Uterus (tissue), 4 donors: ENCODE measurements around the gene IRS2. TPM values are rescaled to one million over a fixed set of nuclear protein-coding genes. Genes with fewer than 3 reads are reported as not detected.

Experiments
- DNase-seq, 2 donors: peaks; one replicate each; pipeline ENCODE4 v3.0.0-alpha.2; 2019 to 2020
- H3K27ac ChIP-seq, 2 donors: fragments of 200-600 bp; sonication (generic); 1 replicate in 1 of 2; 2 replicates in 1 of 2; pipeline ENCODE4 v1.5.1; 2016 to 2018
- H3K27me3 ChIP-seq, 2 donors: fragments of 200-600 bp; sonication (generic); one replicate each; pipeline ENCODE4 v1.5.1; 2018 to 2019; ENCODE audit warnings: control low read depth in 1 of 2
- H3K36me3 ChIP-seq, 2 donors: fragments of 200-600 bp; sonication (generic); one replicate each; pipeline ENCODE4 v1.5.1; 2019; ENCODE audit warnings: control low read depth in 1 of 2
- H3K4me1 ChIP-seq, 2 donors: fragments of 200-600 bp; sonication (generic); one replicate each; pipeline ENCODE4 v1.5.1; 2018 to 2019; ENCODE audit warnings: control low read depth in 1 of 2
- H3K4me3 ChIP-seq, 2 donors: fragments of 200-600 bp; sonication (generic); 1 replicate in 1 of 2; 2 replicates in 1 of 2; pipeline ENCODE4 v1.5.1; 2018 to 2019; ENCODE audit warnings: mild to moderate bottlenecking in 1 of 2
- H3K9me3 ChIP-seq, 2 donors: fragments of 200-600 bp; sonication (generic); one replicate each; pipeline ENCODE4 v1.5.1; 2019; ENCODE audit warnings: control low read depth in 1 of 2
- POLR2A ChIP-seq, 2 donors: fragments of 450-650 bp; IDR thresholded peaks; one replicate each; pipeline ENCODE4 v1.6.1; 2016; ENCODE audit warnings: antibody characterized with exemption in 2 of 2, mild to moderate bottlenecking in 1 of 2, moderate library complexity in 1 of 2
- intact Hi-C: fragments of 100-400 bp; cut with DNase I; formaldehyde crosslinking; loops from one replicate; pipeline ENCODE4 v1.15.1; 2023; ENCODE audit warnings: low total_unique reads
- total RNA-seq, 4 donors: library from RNA; depleted of rRNA in 3 of 4; stranded (reverse); fragments of >200 nt in 3 of 4; gene quantifications; one replicate each; pipeline versions ENCODE4 v1.1.0 to v1.2.4, GENCODE V29; 2014 to 2023
- TF ChIP-seq, protein P1 (sequence below), 4 experiments: fragments of 200-600 bp in 2 of 4; fragments of 450-650 bp in 2 of 4; sonication (generic) in 2 of 4; IDR thresholded peaks; one replicate each; pipeline ENCODE4 v1.5.1; 2016 to 2019; ENCODE audit warnings: antibody characterized with exemption in 4 of 4, mild to moderate bottlenecking in 2 of 4, moderate library complexity in 1 of 4
- donor health status: DM: yes; HTN: yes; CAD: no.

IRS2 gene
- total RNA-seq, 4 donors from 2014 or later = 6.5 to 20.3 (median 11.7) TPM

GRCh38 chr13:109769275-109769674 lies 17.1 kb downstream of the IRS2 start:
- no peak overlapping the region for H3K4me3 ChIP-seq
- TF ChIP-seq, protein P1, sequence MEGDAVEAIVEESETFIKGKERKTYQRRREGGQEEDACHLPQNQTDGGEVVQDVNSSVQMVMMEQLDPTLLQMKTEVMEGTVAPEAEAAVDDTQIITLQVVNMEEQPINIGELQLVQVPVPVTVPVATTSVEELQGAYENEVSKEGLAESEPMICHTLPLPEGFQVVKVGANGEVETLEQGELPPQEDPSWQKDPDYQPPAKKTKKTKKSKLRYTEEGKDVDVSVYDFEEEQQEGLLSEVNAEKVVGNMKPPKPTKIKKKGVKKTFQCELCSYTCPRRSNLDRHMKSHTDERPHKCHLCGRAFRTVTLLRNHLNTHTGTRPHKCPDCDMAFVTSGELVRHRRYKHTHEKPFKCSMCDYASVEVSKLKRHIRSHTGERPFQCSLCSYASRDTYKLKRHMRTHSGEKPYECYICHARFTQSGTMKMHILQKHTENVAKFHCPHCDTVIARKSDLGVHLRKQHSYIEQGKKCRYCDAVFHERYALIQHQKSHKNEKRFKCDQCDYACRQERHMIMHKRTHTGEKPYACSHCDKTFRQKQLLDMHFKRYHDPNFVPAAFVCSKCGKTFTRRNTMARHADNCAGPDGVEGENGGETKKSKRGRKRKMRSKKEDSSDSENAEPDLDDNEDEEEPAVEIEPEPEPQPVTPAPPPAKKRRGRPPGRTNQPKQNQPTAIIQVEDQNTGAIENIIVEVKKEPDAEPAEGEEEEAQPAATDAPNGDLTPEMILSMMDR (IDR thresholded peaks at IDR 0.05) = no peak
- no peak for TF ChIP-seq POLR2A (IDR thresholded peaks at IDR 0.05)
- no peak overlapping the region for H3K27ac ChIP-seq
- intact Hi-C loops = no loop called here
- no peak for DNase-seq
- no peaks in the 10 kb centered on the region for H3K36me3 ChIP-seq
- H3K27me3 ChIP-seq = no peaks in the 10 kb centered on the region
- H3K4me1 ChIP-seq = peaks cover 0 to 7% of the 10 kb centered on the region in 2 donors
- no peaks in the 10 kb centered on the region for H3K9me3 ChIP-seq

- no peaks in the 10 kb centered on the region for H3K27me3 ChIP-seq
- H3K4me1 ChIP-seq = peaks cover 0 to 7% of the 10 kb centered on the region in 2 donors
- no peaks in the 10 kb centered on the region for H3K9me3 ChIP-seq
- DNase-seq = no peak
- no peaks in the 10 kb centered on the region for H3K36me3 ChIP-seq
- no peak for TF ChIP-seq POLR2A (IDR thresholded peaks at IDR 0.05)
- TF ChIP-seq, protein P1 (IDR thresholded peaks at IDR 0.05) = no peak
- no peak overlapping the region for H3K4me3 ChIP-seq
- no peak overlapping the region for H3K27ac ChIP-seq
- intact Hi-C loops = no loop called here
These were observed 17.8 kb downstream of the IRS2 start for GRCh38 chr13:109768616-109769015.

DNA sequence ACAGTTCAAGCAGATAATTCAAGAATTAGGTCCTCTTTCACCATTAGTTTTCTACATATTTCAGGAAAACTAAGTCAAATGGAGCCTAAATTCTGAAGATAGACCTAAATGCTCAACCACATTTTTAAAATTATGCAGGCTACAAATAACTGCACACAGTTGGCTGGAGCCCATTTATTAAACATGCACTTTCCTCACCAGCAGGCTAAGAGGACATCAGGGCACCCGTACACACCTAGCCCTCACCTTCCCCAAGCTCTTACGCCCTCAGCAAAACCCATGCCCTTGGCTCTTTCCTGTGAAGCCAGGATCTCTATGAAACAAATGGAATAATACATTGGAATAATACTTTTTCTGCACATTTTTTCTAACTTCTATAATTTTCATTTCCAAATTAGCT lies 18.2 kb downstream of the IRS2 start:
- Histone ChIP-seq H3K4me1 (peaks cover 0 to 7% of the 10 kb centered on the region in 2 donors), H3K4me3 (no peak overlapping the region), H3K27ac (no peak overlapping the region), H3K27me3 (no peaks in the 10 kb centered on the region), H3K9me3 (no peaks in the 10 kb centered on the region), H3K36me3 (no peaks in the 10 kb centered on the region)
- no peak for DNase-seq
- no peak for TF ChIP-seq POLR2A (IDR thresholded peaks at IDR 0.05)
- TF ChIP-seq, protein P1 (IDR thresholded peaks at IDR 0.05) = no peak
- intact Hi-C loops = no loop called here

DNA sequence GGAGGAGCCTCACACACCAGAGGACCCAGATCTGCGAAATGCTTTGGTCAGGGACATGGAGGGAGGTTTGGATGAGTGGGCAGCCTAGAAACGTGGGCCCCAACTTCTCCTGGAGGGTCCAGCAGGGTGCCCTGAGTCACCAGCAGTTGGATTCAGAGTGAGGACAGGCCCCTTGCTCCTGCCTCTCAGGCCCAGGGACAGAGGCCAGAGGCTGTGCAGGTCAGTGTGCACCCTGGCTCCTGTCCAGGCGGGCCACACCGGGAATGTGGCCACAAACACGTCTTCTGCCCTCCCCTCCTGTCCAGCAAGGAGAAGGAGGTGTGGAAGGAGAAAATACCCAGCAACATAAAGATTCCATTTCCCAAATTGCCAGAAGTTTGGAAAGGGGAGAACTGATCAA lies 19.4 kb downstream of the IRS2 start:
- no peaks in the 10 kb centered on the region for H3K9me3 ChIP-seq
- H3K36me3 ChIP-seq = no peaks in the 10 kb centered on the region
- H3K27me3 ChIP-seq = no peaks in the 10 kb centered on the region
- H3K4me1 ChIP-seq = peaks cover 0 to 7% of the 10 kb centered on the region in 2 donors
- H3K4me3 ChIP-seq = no peak overlapping the region
- no peak for TF ChIP-seq POLR2A (IDR thresholded peaks at IDR 0.05)
- TF ChIP-seq, protein P1 (IDR thresholded peaks at IDR 0.05) = no peak
- intact Hi-C loops = no loop called here
- no peak overlapping the region for H3K27ac ChIP-seq
- DNase-seq = no peak

DNA sequence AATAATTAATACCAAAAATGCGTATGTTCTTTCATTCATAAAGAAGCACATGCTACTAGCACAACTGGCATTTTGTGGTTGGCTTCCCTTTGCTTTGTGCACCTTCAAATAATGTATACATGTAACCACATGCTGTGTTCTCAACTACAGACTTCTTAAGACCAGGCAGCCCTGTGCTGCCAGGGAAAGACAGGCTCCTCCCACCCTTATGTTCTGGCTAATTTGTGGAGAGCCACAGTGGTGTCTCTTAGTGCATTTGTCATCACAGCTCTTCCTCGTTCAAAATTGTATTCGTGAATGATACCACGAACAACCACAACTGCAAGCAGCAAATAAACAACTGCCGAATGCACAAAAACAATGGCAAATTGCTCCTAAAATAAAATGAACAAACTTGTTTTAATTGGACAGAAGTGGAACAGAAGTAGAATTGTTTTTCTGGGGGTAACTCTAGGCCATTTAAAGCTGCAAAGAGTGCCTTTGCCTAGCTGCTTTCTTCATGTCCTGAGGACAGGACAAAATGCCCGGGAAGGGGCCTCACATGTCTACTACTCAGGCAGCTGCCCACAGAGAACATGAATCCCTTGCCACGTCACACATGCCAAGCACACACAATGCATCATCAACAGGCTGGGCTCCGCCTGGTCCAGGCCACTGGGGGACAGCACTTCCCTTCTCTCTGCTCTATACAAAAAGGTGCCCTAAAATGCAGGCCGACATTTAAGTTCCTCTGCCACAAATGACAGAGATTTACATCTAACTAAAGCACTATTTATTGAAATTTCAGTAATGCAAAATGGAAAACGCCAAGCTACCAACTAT lies 21.7 kb downstream of the IRS2 start:
- H3K27ac ChIP-seq = no peak overlapping the region
- H3K27me3 ChIP-seq = no peaks in the 10 kb centered on the region
- intact Hi-C loops = no loop called here
- TF ChIP-seq, protein P1 (IDR thresholded peaks at IDR 0.05) = no peak
- TF ChIP-seq POLR2A (IDR thresholded peaks at IDR 0.05) = no peak
- no peaks in the 10 kb centered on the region for H3K4me1 ChIP-seq
- no peaks in the 10 kb centered on the region for H3K36me3 ChIP-seq
- H3K9me3 ChIP-seq = no peaks in the 10 kb centered on the region
- H3K4me3 ChIP-seq = no peak overlapping the region
- DNase-seq = no peak
